C4-2B (cell line): ENCODE measurements around the gene HNRNPU.

Source experiments
- H3K27ac ChIP-seq: fragments of 450-650 bp; 2 replicates; pipeline ENCODE4 v1.5.1; 2017
- CTCF ChIP-seq: fragments of 450-650 bp; conservative IDR thresholded peaks from 2 replicates; pipeline ENCODE4 v1.5.1; 2017; ENCODE audit warnings: mild to moderate bottlenecking
- ZFX ChIP-seq: fragments of 450-650 bp; IDR thresholded peaks from 2 replicates; pipeline ENCODE4 v1.6.1; 2017

The HNRNPU gene

GRCh38 chr1:244862354-244862698 lies 2.0 kb downstream of the HNRNPU start:
- TF ChIP-seq CTCF (no peak), ZFX (no peak)
- peak overlapping the region; percentile 100 for H3K27ac ChIP-seq

- TF ChIP-seq ZFX (no peak), CTCF (no peak)
- no peak overlapping the region for H3K27ac ChIP-seq
These were observed 2.7 kb downstream of the HNRNPU start for GRCh38 chr1:244861683-244862082.

GRCh38 chr1:244860914-244861610 lies 3.3 kb downstream of the HNRNPU start:
- TF ChIP-seq ZFX (no peak), CTCF (no peak)
- H3K27ac ChIP-seq, result no peak overlapping the region

- H3K27ac ChIP-seq, result no peak overlapping the region
- TF ChIP-seq CTCF (no peak), ZFX (no peak)
These were observed 4.3 kb downstream of the HNRNPU start for GRCh38 chr1:244860078-244860477.

GRCh38 chr1:244858357-244858756 lies 6.0 kb downstream of the HNRNPU start:
- H3K27ac ChIP-seq, result no peak overlapping the region
- TF ChIP-seq ZFX, result no peak

- TF ChIP-seq ZFX, result no peak
- TF ChIP-seq CTCF, result no peak
- H3K27ac ChIP-seq, result no peak overlapping the region
These were observed 6.6 kb downstream of the HNRNPU start for GRCh38 chr1:244857761-244858160.

GRCh38 chr1:244854865-244855578 lies 9.3 kb downstream of the HNRNPU start:
- TF ChIP-seq ZFX (no peak), CTCF (no peak)

GRCh38 chr1:244854166-244854565 lies 10.2 kb downstream of the HNRNPU start:
- no peak overlapping the region for H3K27ac ChIP-seq
- TF ChIP-seq ZFX, result no peak
- TF ChIP-seq CTCF, result no peak

More at GRCh38 chr1:244854865-244855578, 9.3 kb downstream of the HNRNPU start:
- H3K27ac ChIP-seq, result no peak overlapping the region
